CD4-positive, alpha-beta T cell (primary cell): ENCODE results near the gene KCNJ4. TPM values are rescaled to one million over a fixed set of nuclear protein-coding genes. Genes with fewer than 3 reads are reported as not detected.

ENCODE experiments used
- ATAC-seq: fragments of 200-7000 bp; cut with Tn5 transposase; one replicate; pipeline ENCODE4 v1.10.0; 2022; ENCODE audit warnings: mild to moderate bottlenecking; ENCODE audit not compliant: poor library complexity
- CTCF ChIA-PET: fragments of 350-600 bp; sonication (Branson Sonifier 250); formaldehyde crosslinking; loops from one replicate; lab custom pipeline; 2021; ENCODE audit warnings: antibody characterized with exemption, inconsistent platforms; lab: Charles Lee
- POLR2A ChIA-PET: fragments of 350-600 bp; sonication (Branson Sonifier 250); formaldehyde crosslinking; loops from one replicate; lab custom pipeline; 2021; ENCODE audit warnings: antibody characterized with exemption, inconsistent platforms; lab: Charles Lee
- DNase-seq, 14 experiments: peaks; one replicate each; pipeline ENCODE4 v3.0.0-alpha.2; 2013 to 2020; ENCODE audit warnings: mixed read lengths in 2 of 14
- H3K27ac ChIP-seq, 2 donors: one replicate each; pipeline versions ENCODE4 v1.5.1 to v1.7.0; 2013; ENCODE audit warnings: low read length in 2 of 2, low read depth in 1 of 2, mild to moderate bottlenecking in 1 of 2
- H3K27me3 ChIP-seq, 2 experiments: 1 replicate in 1 of 2; 2 replicates in 1 of 2; pipeline versions ENCODE4 v1.6.1 to v1.7.0; 2013; ENCODE audit warnings: low read length in 2 of 2, control low read depth in 1 of 2, mild to moderate bottlenecking in 1 of 2, moderate library complexity in 1 of 2; ENCODE audit not compliant: insufficient read depth in 2 of 2, control insufficient read depth in 1 of 2
- H3K36me3 ChIP-seq: one replicate; pipeline ENCODE4 v1.6.1; 2013; ENCODE audit warnings: low read length, control low read depth; ENCODE audit not compliant: insufficient read depth
- H3K4me1 ChIP-seq: one replicate; pipeline ENCODE4 v1.6.1; 2013; ENCODE audit warnings: low read length, control low read depth; ENCODE audit not compliant: insufficient read depth
- H3K4me3 ChIP-seq: one replicate; pipeline ENCODE4 v1.5.1; 2013; ENCODE audit warnings: mild to moderate bottlenecking, low read length, moderate library complexity
- H3K9me3 ChIP-seq, 2 experiments: 1 replicate in 1 of 2; 2 replicates in 1 of 2; pipeline versions ENCODE4 v1.6.1 to v1.7.0; 2013; ENCODE audit warnings: low read length in 2 of 2, mild to moderate bottlenecking in 2 of 2, control low read depth in 1 of 2, moderate library complexity in 1 of 2; ENCODE audit not compliant: control insufficient read depth in 1 of 2, insufficient read depth in 1 of 2
- H3K27ac Mint-ChIP-seq: one replicate; pipeline ENCODE4 v1.8.0; 2020; ENCODE audit warnings: mixed read lengths
- H3K27me3 Mint-ChIP-seq: one replicate; pipeline ENCODE4 v1.8.0; 2021; ENCODE audit warnings: mixed read lengths
- H3K36me3 Mint-ChIP-seq: one replicate; pipeline ENCODE4 v1.8.0; 2021; ENCODE audit warnings: low read depth, mixed read lengths
- H3K4me1 Mint-ChIP-seq: one replicate; pipeline ENCODE4 v1.8.0; 2021; ENCODE audit warnings: low read depth, mixed read lengths
- H3K4me3 Mint-ChIP-seq: one replicate; pipeline ENCODE4 v1.8.0; 2020; ENCODE audit warnings: mild to moderate bottlenecking, mixed read lengths
- H3K9me3 Mint-ChIP-seq: one replicate; pipeline ENCODE4 v1.8.0; 2020; ENCODE audit warnings: mixed read lengths
- intact Hi-C, 2 experiments: fragments of 100-400 bp; cut with DNase I in 1 of 2; cut with micrococcal nuclease in 1 of 2; formaldehyde crosslinking; loops; one replicate each; pipeline versions ENCODE4 v1.15.1 to v1.9.0; 2023 to 2025; cut with DNase I, micrococcal nuclease
- total RNA-seq, 174 experiments: library from RNA in 2 of 174; stranded (reverse) in 2 of 174; gene quantifications; one replicate each; pipeline ENCODE4 v1.2.3 and lab custom pipeline; 2021 to 2026
- TF ChIP-seq, protein P1 (sequence below): fragments of 200-600 bp; IDR thresholded peaks from one replicate; pipeline ENCODE4 v1.8.0; 2022; ENCODE audit warnings: antibody characterized with exemption, mild to moderate bottlenecking

KCNJ4 gene
- total RNA-seq, 2 experiments from 2014 or later = not detected

DNA sequence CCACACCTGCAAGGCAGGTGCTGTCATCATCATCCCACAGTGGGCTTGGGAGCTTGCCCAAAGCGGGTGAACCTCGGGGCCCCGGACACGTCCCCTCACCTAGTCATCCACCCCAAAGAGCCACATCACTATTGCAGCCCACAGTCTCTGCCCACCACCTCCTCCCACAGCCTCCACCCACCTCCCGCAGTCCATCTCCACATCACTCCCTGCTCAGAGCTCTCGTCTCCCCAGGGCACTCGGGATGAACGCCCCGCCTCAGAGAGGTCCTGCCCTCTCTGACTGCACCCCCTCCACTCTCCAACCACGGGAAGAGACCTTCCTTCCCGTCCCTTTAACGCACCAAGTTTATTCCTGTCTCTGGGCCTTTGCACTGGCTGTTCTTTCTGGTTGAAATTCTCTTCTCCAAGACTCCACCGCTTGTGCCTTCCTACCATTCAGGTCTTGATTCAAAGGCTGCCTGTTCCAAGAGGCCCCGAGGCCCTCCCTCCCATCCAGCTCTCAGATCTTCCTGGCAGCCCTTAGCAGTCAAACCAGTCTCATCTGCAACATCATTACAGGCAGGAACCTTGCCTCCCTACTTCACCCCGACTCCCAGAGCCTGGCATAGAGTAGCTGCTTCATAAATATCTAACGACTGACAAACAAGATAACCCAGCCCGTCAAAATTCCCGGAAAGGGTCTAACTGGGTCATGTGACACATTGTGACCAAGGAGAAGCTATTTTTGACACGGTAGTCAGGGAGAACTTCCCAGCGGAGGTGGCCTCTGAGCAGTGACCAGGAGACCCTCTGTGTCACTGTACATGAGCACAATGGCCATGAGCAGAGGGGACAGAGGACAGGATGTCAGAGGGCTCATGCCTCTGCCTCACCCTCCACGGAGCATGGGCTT is 11.1 kb downstream of the KCNJ4 start:
- ChIA-PET POLR2A (no interaction called here), CTCF (no interaction called here)
- Mint-ChIP-seq H3K27ac (no peak overlapping the region), H3K36me3 (no peaks in the 10 kb centered on the region), H3K4me1 (no peaks in the 10 kb centered on the region), H3K4me3 (no peak overlapping the region), H3K27me3 (peaks cover 9% of the 10 kb centered on the region), H3K9me3 (no peaks in the 10 kb centered on the region)
- Histone ChIP-seq H3K4me1 (no peaks in the 10 kb centered on the region), H3K4me3 (no peak overlapping the region), H3K36me3 (no peaks in the 10 kb centered on the region), H3K9me3 (no peaks in the 10 kb centered on the region), H3K27ac (no peak overlapping the region), H3K27me3 (peaks cover 0 to 3% of the 10 kb centered on the region in 2 experiments)
- DNase-seq (no peak), ATAC-seq (no peak)
- intact Hi-C loops = no loop called here
- TF ChIP-seq, protein P1, sequence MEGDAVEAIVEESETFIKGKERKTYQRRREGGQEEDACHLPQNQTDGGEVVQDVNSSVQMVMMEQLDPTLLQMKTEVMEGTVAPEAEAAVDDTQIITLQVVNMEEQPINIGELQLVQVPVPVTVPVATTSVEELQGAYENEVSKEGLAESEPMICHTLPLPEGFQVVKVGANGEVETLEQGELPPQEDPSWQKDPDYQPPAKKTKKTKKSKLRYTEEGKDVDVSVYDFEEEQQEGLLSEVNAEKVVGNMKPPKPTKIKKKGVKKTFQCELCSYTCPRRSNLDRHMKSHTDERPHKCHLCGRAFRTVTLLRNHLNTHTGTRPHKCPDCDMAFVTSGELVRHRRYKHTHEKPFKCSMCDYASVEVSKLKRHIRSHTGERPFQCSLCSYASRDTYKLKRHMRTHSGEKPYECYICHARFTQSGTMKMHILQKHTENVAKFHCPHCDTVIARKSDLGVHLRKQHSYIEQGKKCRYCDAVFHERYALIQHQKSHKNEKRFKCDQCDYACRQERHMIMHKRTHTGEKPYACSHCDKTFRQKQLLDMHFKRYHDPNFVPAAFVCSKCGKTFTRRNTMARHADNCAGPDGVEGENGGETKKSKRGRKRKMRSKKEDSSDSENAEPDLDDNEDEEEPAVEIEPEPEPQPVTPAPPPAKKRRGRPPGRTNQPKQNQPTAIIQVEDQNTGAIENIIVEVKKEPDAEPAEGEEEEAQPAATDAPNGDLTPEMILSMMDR = no peak

DNA sequence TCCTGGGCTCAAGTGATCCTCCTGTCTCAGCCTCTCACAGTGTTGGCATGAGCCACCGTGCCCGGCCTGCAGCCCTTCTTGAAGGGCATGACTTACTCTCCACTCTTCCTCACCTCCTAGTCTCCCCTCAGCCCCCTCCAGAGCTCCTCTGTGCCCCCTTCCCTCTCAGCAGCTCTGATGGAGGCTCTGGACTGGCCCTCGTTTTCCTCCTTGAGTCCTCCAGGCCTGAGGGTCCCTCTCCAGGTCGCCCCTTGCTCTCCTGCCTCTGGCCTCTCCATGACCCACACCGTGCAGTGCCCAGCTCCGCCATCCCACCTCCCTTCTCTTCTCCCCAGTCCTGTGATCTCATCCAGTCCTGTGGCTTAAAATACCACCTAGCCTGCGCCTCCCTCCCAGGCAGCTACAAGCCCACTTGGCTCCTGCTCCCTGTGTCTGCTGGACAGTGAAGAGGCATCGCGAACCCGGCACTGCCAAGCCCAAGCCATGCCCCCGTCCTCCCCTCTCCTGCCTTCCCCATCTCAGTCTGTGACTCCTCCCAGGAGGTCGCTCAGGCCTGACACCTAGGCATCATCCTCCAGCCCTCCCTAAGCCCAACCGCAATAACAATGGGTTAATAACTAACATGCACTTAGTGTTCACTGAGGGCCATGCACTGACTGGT is 11.9 kb downstream of the KCNJ4 start:
- Histone ChIP-seq H3K36me3 (no peaks in the 10 kb centered on the region), H3K9me3 (no peaks in the 10 kb centered on the region), H3K4me3 (no peak overlapping the region), H3K27me3 (no peaks in the 10 kb centered on the region), H3K4me1 (no peaks in the 10 kb centered on the region), H3K27ac (no peak overlapping the region)
- ChIA-PET POLR2A (no interaction called here), CTCF (no interaction called here)
- H3K9me3 Mint-ChIP-seq = no peaks in the 10 kb centered on the region
- H3K4me3 Mint-ChIP-seq = no peak overlapping the region
- no peaks in the 10 kb centered on the region for H3K36me3 Mint-ChIP-seq
- H3K27me3 Mint-ChIP-seq = peaks cover 9% of the 10 kb centered on the region
- ATAC-seq = no peak
- TF ChIP-seq, protein P1 = no peak
- no peaks in the 10 kb centered on the region for H3K4me1 Mint-ChIP-seq
- no peak for DNase-seq
- intact Hi-C loops = no loop called here
- H3K27ac Mint-ChIP-seq = no peak overlapping the region

DNA sequence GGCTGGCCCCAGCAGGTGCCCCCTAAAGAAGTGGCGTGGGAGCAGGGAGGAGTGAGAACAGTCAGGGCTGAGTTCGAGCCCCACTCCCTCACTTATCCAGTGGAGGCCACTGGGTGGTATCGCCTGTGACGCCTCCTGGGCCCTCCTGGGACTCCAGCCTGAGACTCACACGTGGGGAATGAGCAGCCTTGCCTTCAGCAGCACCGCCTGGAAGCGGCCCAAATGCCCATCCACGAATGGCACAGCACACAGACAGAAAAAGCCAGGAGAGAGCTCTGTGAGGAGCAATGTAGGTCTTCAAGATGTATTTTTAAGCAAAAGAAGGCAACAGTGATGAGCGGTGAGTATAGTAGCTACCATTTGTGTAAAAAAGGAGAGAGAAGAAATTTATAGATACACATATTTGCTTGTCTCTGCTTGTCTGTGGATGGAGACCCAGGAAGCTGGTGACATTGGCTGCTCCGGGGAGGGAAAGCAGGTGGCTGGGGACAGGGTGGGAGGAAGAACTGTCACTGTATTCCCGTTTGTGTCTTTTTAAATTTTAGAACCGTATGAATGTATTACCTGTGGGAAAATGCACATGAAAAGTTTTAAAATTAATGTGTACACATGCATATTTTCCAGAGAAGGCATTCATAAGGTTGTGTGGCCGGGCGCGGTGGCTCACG is 13.2 kb downstream of the KCNJ4 start:
- no peak for DNase-seq
- H3K36me3 Mint-ChIP-seq = no peaks in the 10 kb centered on the region
- Histone ChIP-seq H3K27ac (no peak overlapping the region), H3K27me3 (no peaks in the 10 kb centered on the region), H3K4me1 (no peaks in the 10 kb centered on the region), H3K4me3 (no peak overlapping the region), H3K9me3 (no peaks in the 10 kb centered on the region), H3K36me3 (no peaks in the 10 kb centered on the region)
- H3K9me3 Mint-ChIP-seq = no peaks in the 10 kb centered on the region
- CTCF ChIA-PET = no interaction called here
- H3K4me1 Mint-ChIP-seq = no peaks in the 10 kb centered on the region
- H3K27ac Mint-ChIP-seq = no peak overlapping the region
- peaks cover 9% of the 10 kb centered on the region for H3K27me3 Mint-ChIP-seq
- intact Hi-C loops = no loop called here
- H3K4me3 Mint-ChIP-seq = no peak overlapping the region
- no peak for ATAC-seq
- TF ChIP-seq, protein P1 = no peak
- POLR2A ChIA-PET = no interaction called here
